Measurements from ENCODE around the gene GPC1. TPM values are rescaled to one million over a fixed set of nuclear protein-coding genes. Genes with fewer than 3 reads are reported as not detected.
A peak's percentile ranks its signal among the peaks of the same experiment; 100 is the strongest.

GPC1 gene
- total RNA-seq, 3 donors from 2014 or later: 12.4 to 29.2 (median 15.4) TPM

DNA sequence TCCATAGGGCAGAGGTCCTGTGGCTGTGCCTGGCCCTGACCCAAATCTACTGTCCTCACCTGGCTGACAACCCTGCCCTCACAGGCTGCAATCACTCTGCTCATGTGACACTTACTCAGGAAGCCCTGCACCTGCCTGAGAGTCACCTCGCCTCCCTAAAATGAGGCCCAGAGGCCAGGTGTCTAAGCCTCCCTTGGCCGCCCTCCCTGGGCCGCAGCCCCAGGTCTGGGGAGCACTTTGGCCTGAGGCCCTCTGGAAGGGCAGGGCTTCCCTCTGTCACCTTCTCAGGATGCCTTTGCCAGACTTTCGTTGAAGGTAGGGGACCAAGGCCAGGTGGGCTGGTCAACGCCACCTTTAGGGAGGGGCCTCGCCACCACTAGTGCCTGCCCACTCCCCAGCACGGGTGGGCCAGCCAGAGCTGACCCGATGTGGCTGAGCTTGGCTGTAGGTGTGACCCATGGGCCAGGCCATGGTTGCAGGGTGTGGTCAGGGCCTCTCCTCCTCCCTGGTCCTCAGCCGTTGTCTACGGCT lies 6.1 kb upstream of the GPC1 start:
- Histone ChIP-seq H3K4me3 (no peak overlapping the region), H3K36me3 (ENCODE audit: low read depth) (no peaks in the 10 kb centered on the region), H3K9me3 (no peaks in the 10 kb centered on the region), H3K4me1 (ENCODE audit: low read depth) (no peaks in the 10 kb centered on the region)
- TF ChIP-seq, protein P1, sequence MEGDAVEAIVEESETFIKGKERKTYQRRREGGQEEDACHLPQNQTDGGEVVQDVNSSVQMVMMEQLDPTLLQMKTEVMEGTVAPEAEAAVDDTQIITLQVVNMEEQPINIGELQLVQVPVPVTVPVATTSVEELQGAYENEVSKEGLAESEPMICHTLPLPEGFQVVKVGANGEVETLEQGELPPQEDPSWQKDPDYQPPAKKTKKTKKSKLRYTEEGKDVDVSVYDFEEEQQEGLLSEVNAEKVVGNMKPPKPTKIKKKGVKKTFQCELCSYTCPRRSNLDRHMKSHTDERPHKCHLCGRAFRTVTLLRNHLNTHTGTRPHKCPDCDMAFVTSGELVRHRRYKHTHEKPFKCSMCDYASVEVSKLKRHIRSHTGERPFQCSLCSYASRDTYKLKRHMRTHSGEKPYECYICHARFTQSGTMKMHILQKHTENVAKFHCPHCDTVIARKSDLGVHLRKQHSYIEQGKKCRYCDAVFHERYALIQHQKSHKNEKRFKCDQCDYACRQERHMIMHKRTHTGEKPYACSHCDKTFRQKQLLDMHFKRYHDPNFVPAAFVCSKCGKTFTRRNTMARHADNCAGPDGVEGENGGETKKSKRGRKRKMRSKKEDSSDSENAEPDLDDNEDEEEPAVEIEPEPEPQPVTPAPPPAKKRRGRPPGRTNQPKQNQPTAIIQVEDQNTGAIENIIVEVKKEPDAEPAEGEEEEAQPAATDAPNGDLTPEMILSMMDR (IDR thresholded peaks at IDR 0.05): no peak
- intact Hi-C loops (cut with DNase I, micrococcal nuclease): no loop called here
- ATAC-seq: no peak
- peak in 1 of 3 donors; percentile 43 for DNase-seq

DNA sequence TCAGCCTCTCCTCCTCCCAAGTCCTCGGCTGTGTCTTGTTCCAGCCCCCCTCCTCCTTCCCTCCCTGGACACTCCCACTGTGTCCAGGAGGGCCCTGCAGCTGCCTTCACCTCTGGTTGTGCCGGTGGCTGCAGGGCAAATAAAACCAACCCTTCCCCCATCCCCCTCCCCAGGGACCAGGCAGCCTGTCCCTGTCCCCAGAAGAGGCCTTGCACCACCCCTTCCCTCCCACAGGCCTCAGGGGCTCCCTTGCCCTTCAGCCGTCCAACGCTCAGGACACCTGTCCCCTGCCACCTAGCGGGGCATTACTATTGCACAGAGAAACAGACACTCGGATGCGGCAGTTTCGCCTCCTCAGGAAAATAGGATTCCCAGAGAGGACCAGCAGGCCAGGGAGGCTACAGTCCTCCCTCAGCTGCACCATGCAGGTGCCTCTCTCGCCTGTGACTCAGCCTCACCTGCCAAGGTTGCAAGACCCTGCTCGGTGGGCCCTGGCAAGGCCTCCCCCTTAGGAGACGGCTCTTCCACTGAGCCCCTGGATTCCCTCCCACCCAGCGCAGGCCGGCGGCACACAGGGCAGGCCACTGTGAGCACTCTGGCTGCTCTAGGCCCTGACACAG lies 5.5 kb upstream of the GPC1 start:
- intact Hi-C loops (cut with DNase I, micrococcal nuclease): no loop called here
- Histone ChIP-seq H3K9me3 (no peaks in the 10 kb centered on the region), H3K4me3 (no peak overlapping the region), H3K4me1 (ENCODE audit: low read depth) (no peaks in the 10 kb centered on the region), H3K36me3 (ENCODE audit: low read depth) (no peaks in the 10 kb centered on the region)
- DNase-seq (no peak), ATAC-seq (no peak)
- TF ChIP-seq, protein P1 (IDR thresholded peaks at IDR 0.05): no peak

DNA sequence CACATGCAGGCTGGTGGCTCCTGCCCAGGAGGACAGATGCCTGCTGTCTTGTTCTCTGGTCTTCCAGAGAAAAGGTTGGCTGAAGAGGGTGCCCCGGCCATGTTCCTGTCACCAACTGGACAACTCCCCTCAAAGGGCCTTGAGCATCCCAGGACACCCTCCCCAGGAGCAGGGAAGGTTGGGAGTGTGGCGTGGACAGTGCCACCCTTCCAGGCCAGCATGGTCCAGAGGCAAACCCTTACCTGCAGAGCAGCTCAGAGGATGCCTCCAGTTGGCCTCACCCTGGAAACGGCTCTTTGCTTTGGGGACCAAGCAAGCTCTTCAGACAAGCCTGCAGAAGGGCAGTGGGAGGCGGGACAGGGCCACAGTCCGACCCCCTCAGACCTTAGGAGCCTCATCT lies 4.9 kb upstream of the GPC1 start:
- Histone ChIP-seq H3K9me3 (no peaks in the 10 kb centered on the region), H3K4me1 (ENCODE audit: low read depth) (no peaks in the 10 kb centered on the region), H3K36me3 (ENCODE audit: low read depth) (no peaks in the 10 kb centered on the region), H3K4me3 (no peak overlapping the region)
- intact Hi-C loops (cut with DNase I, micrococcal nuclease): no loop called here
- TF ChIP-seq, protein P1 (IDR thresholded peaks at IDR 0.05): no peak
- no peak for ATAC-seq
- peak in 1 of 3 donors; percentile 10 for DNase-seq

DNA sequence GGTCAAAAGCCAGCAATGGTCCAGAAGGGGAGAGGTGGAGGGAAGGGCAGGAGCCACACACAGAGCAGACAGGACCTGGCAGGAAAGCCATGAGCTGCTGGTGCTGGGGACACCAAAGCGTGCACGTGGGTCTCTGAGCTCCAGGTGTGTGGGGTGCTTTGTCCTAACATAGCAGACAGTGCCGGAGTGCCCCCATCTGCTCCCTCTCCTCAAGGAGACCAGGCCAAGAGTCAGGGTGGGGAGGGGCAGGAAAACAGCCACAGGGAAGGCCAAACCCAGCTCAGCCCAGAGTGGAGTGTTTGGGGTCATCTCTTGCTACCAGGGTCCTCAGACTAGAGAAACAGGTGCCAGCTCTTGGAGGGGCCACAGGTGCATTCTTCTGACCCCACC lies 4.2 kb upstream of the GPC1 start:
- DNase-seq: no peak
- no peaks in the 10 kb centered on the region for H3K9me3 ChIP-seq
- TF ChIP-seq, protein P1 (IDR thresholded peaks at IDR 0.05): no peak
- intact Hi-C loops (cut with DNase I, micrococcal nuclease): no loop called here
- H3K4me1 ChIP-seq (ENCODE audit: low read depth): peaks cover 3% of the 10 kb centered on the region
- no peak for ATAC-seq
- no peaks in the 10 kb centered on the region for H3K36me3 ChIP-seq (ENCODE audit: low read depth)
- H3K4me3 ChIP-seq: no peak overlapping the region

DNA sequence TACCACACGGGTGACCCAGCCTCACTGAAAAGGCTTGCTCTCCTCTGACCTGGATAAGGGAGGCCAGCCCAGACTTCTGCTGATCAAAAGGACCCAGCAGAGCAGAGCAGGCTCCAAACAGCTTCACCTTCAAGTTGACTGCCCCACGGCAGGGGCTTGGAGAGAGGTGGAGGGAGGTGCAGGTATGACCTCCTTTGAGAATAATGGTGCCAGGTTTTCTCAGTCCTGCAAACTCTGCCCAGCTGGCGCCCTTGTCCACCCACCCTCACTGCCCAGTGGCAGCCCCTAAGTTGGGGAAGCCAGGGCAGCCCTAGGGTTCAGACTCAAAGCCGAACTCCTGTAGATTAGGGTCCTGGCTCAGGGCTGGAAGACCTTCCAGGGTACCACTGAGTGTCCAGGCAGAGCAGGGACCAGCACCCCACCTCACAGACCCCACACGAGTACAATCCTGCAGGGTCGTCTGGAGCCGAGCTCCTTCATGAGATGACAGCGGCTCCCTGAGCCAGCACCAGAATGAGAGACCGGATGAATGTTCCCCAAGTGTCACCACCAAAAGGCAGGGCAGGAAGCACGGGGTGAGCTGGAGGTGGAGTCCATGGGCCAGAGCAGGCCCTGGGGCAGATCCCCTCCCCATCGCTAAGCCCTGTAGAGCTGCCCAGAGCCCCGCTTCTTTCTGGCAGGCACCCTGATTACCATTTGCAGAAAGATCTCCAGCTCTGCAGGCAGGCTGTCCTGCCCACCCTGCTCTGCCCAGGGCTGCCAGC lies 3.6 kb upstream of the GPC1 start:
- Histone ChIP-seq H3K9me3 (no peaks in the 10 kb centered on the region), H3K36me3 (ENCODE audit: low read depth) (no peaks in the 10 kb centered on the region), H3K4me1 (ENCODE audit: low read depth) (peaks cover 8% of the 10 kb centered on the region), H3K4me3 (no peak overlapping the region)
- ATAC-seq (no peak), DNase-seq (peak in 1 of 3 donors; percentile 19)
- intact Hi-C loops (cut with DNase I, micrococcal nuclease): no loop called here
- TF ChIP-seq, protein P1 (IDR thresholded peaks at IDR 0.05): no peak

Measured in mucosa of descending colon (tissue), 3 donors.